H1 (cell line): Measurements from ENCODE around the gene HABP2. TPM values are rescaled to one million over a fixed set of nuclear protein-coding genes. Genes with fewer than 3 reads are reported as not detected.

Experiments used
- CTCF ChIA-PET: fragments of 300-600 bp; sonication (Branson Sonifier 250); formaldehyde crosslinking; loops from one replicate; lab custom pipeline; 2021; ENCODE audit not compliant: partially characterized antibody; lab: Charles Lee
- POLR2A ChIA-PET: fragments of 300-600 bp; sonication (Branson Sonifier 250); formaldehyde crosslinking; loops from one replicate; lab custom pipeline; 2021; ENCODE audit warnings: inconsistent platforms; ENCODE audit not compliant: partially characterized antibody; lab: Charles Lee
- DNase-seq, 2 experiments: peaks; one replicate each; pipeline versions ENCODE4 v3.0.0 to v3.0.0-alpha.2; 2010 to 2022; ENCODE audit warnings: low spot score in 2 of 2, low read depth in 1 of 2, mixed read lengths in 1 of 2
- FAIRE-seq: peaks from 2 replicates; lab custom pipeline; 2011; peaks lifted over from hg19 to GRCh38; lab: Jason Lieb, UNC
- H2AFZ ChIP-seq: 2 replicates; pipeline ENCODE4 v1.8.1; 2012; ENCODE audit warnings: low read length, inconsistent platforms
- H2AK5ac ChIP-seq: 2 replicates; pipeline ENCODE4 v1.6.1; 2013; ENCODE audit warnings: low read depth, low read length
- H2BK120ac ChIP-seq: replicated peaks from 2 replicates; pipeline ENCODE3; 2013; ENCODE audit warnings: low read depth, low read length, inconsistent platforms
- H2BK12ac ChIP-seq: 2 replicates; pipeline ENCODE4 v1.6.1; 2013; ENCODE audit warnings: low read depth, low read length
- H2BK15ac ChIP-seq: 2 replicates; pipeline ENCODE4 v1.6.1; 2013; ENCODE audit warnings: low read length
- H2BK20ac ChIP-seq: 2 replicates; pipeline ENCODE4 v1.6.1; 2013; ENCODE audit warnings: low read length
- H2BK5ac ChIP-seq: 2 replicates; pipeline ENCODE4 v1.6.1; 2013; ENCODE audit warnings: low read depth, low read length
- H3K14ac ChIP-seq: 2 replicates; pipeline ENCODE4 v1.6.1; 2013; ENCODE audit warnings: inconsistent platforms; ENCODE audit not compliant: insufficient read length
- H3K18ac ChIP-seq: 2 replicates; pipeline ENCODE4 v1.6.1; 2013; ENCODE audit warnings: low read length; ENCODE audit errors: extremely low read depth
- H3K23ac ChIP-seq: 2 replicates; pipeline ENCODE4 v1.6.1; 2013; ENCODE audit warnings: inconsistent platforms; ENCODE audit not compliant: insufficient read length
- H3K23me2 ChIP-seq: 2 replicates; pipeline ENCODE4 v1.6.1; 2013; ENCODE audit warnings: low read depth, low read length
- H3K27ac ChIP-seq: 2 replicates; pipeline ENCODE4 v1.6.1; 2011; ENCODE audit warnings: low read depth, low read length, inconsistent platforms
- H3K27me3 ChIP-seq, 4 experiments: replicated peaks in 1 of 4; 1 replicate in 1 of 4; 2 replicates in 3 of 4; pipeline versions ENCODE4 v1.6.1 to v1.8.1; 2011 to 2013; ENCODE audit warnings: low read length in 3 of 4, mild to moderate bottlenecking in 3 of 4, inconsistent platforms in 2 of 4, mixed read lengths in 2 of 4, moderate library complexity in 1 of 4; ENCODE audit not compliant: control insufficient read depth in 3 of 4, insufficient read depth in 3 of 4; ENCODE audit errors: extremely low read depth in 1 of 4
- H3K36me3 ChIP-seq, 4 experiments: 2 replicates each; pipeline versions ENCODE4 v1.6.1 to v1.8.1; 2011 to 2013; ENCODE audit warnings: mild to moderate bottlenecking in 4 of 4, low read length in 3 of 4, moderate library complexity in 2 of 4, control low read depth in 1 of 4, inconsistent platforms in 1 of 4; ENCODE audit not compliant: insufficient read depth in 4 of 4, control insufficient read depth in 2 of 4
- H3K4ac ChIP-seq: replicated peaks from 2 replicates; pipeline ENCODE3; 2013; ENCODE audit warnings: low read length, low read depth, mixed read lengths, inconsistent platforms; ENCODE audit not compliant: insufficient read length
- H3K4me1 ChIP-seq, 4 experiments: replicated peaks in 1 of 4; 1 replicate in 1 of 4; 2 replicates in 3 of 4; pipeline versions ENCODE4 v1.6.1 to v1.8.1; 2011 to 2013; ENCODE audit warnings: low read length in 3 of 4, inconsistent platforms in 2 of 4, mixed read lengths in 1 of 4; ENCODE audit not compliant: insufficient read depth in 4 of 4, control insufficient read depth in 3 of 4
- H3K4me2 ChIP-seq, 2 experiments: 2 replicates each; pipeline versions ENCODE4 v1.6.1 to v1.8.1; 2011 to 2013; ENCODE audit warnings: low read depth in 2 of 2, low read length in 2 of 2, control low read depth in 1 of 2, inconsistent platforms in 1 of 2, mild to moderate bottlenecking in 1 of 2; ENCODE audit not compliant: insufficient read depth in 1 of 2
- H3K4me3 ChIP-seq, 4 experiments: fragments of 200-600, 300-600 bp in 1 of 4; sonication (generic), shearing (Covaris generic), sonication (Bioruptor Twin) in 1 of 4; 2 replicates each; pipeline versions ENCODE4 v1.5.1 to v1.8.1; 2011 to 2016; ENCODE audit warnings: low read length in 4 of 4, low read depth in 3 of 4, control low read depth in 2 of 4, inconsistent platforms in 2 of 4, mild to moderate bottlenecking in 2 of 4, mixed read lengths in 1 of 4, moderate library complexity in 1 of 4; ENCODE audit not compliant: insufficient read depth in 2 of 4; ENCODE audit errors: extremely low read depth in 1 of 4
- H3K56ac ChIP-seq: replicated peaks from 2 replicates; pipeline ENCODE3; 2013; ENCODE audit warnings: low read depth, mild to moderate bottlenecking, mixed read lengths, low read length, inconsistent platforms; ENCODE audit not compliant: insufficient read length
- H3K79me1 ChIP-seq: 2 replicates; pipeline ENCODE4 v1.6.1; 2013; ENCODE audit warnings: low read depth, low read length, control low read depth
- H3K79me2 ChIP-seq, 2 experiments: 2 replicates each; pipeline versions ENCODE4 v1.6.1 to v1.8.1; 2012 to 2013; ENCODE audit warnings: low read length in 2 of 2, mild to moderate bottlenecking in 2 of 2, inconsistent platforms in 1 of 2; ENCODE audit not compliant: insufficient read depth in 2 of 2, control insufficient read depth in 1 of 2
- H3K9ac ChIP-seq, 4 experiments: replicated peaks in 1 of 4; 1 replicate in 1 of 4; 2 replicates in 3 of 4; pipeline versions ENCODE4 v1.6.1 to v1.8.1; 2011 to 2013; ENCODE audit warnings: low read depth in 3 of 4, low read length in 3 of 4, control low read depth in 2 of 4, mild to moderate bottlenecking in 2 of 4, moderate library complexity in 2 of 4, inconsistent platforms in 1 of 4; ENCODE audit errors: extremely low read depth in 1 of 4
- H3K9me3 ChIP-seq, 2 experiments: 2 replicates each; pipeline versions ENCODE4 v1.6.1 to v1.8.1; 2012 to 2013; ENCODE audit warnings: mild to moderate bottlenecking in 2 of 2, moderate library complexity in 2 of 2, control low read depth in 1 of 2, inconsistent platforms in 1 of 2, low read depth in 1 of 2, low read length in 1 of 2, mixed read lengths in 1 of 2; ENCODE audit not compliant: insufficient read depth in 2 of 2
- H4K20me1 ChIP-seq, 2 experiments: replicated peaks in 1 of 2; 2 replicates each; pipeline versions ENCODE3 to v1.8.1; 2011 to 2013; ENCODE audit warnings: inconsistent platforms in 2 of 2, low read length in 2 of 2, mild to moderate bottlenecking in 1 of 2; ENCODE audit not compliant: insufficient read depth in 2 of 2, control insufficient read depth in 1 of 2
- H4K5ac ChIP-seq: 2 replicates; pipeline ENCODE4 v1.6.1; 2013; ENCODE audit warnings: low read length, low read depth, mixed read lengths, inconsistent platforms; ENCODE audit not compliant: insufficient read length
- H4K8ac ChIP-seq: 2 replicates; pipeline ENCODE4 v1.8.0; 2013; ENCODE audit warnings: mild to moderate bottlenecking, moderate library complexity, low read length, inconsistent platforms; ENCODE audit not compliant: insufficient read depth; ENCODE audit errors: extremely low read depth
- H4K91ac ChIP-seq: replicated peaks from 2 replicates; pipeline ENCODE3; 2013; ENCODE audit warnings: low read length, mixed read lengths, inconsistent platforms; ENCODE audit not compliant: insufficient read length
- JUN ChIP-seq: IDR thresholded peaks from 2 replicates; pipeline ENCODE4 v1.6.1; 2011; ENCODE audit warnings: low read depth, mild to moderate bottlenecking, improper control_type of control experiment, low read length
- KDM1A ChIP-seq: fragments of 200-600, 300-600 bp; sonication (generic); IDR thresholded peaks from 2 replicates; pipeline ENCODE4 v1.7.1; 2016; ENCODE audit warnings: mild to moderate bottlenecking, low read length, borderline replicate concordance
- POLR2AphosphoS5 ChIP-seq: IDR thresholded peaks from 2 replicates; pipeline ENCODE4 v1.6.1; 2011; ENCODE audit warnings: low read depth, low read length
- POU5F1 ChIP-seq: IDR thresholded peaks from 2 replicates; pipeline ENCODE4 v1.6.1; 2011; ENCODE audit warnings: low read depth, mild to moderate bottlenecking, low read length, moderate library complexity
- RFX5 ChIP-seq: IDR thresholded peaks from 2 replicates; pipeline ENCODE4 v1.6.1; 2011; ENCODE audit warnings: low read depth, low read length, improper control_type of control experiment, borderline replicate concordance
- WGBS, 2 experiments: shearing (Covaris generic) in 1 of 2; methylation state at CpG; one replicate each; pipeline versions ENCODE4 v1.1.6 to v1.1.7; 2013 to 2015; ENCODE audit warnings: low lambda C conversion rate in 2 of 2, mixed read lengths in 2 of 2, inconsistent platforms in 1 of 2, low coverage in 1 of 2, missing lambda C conversion rate in 1 of 2; ENCODE audit not compliant: insufficient replicate concordance in 2 of 2, insufficient coverage in 1 of 2, insufficient read length in 1 of 2; ENCODE audit errors: extremely low coverage in 1 of 2, missing lambda C conversion rate in 1 of 2; 5-methylcytosine and 5-hydroxymethylcytosine counted together
- polyA plus RNA-seq, 7 experiments: library from polyadenylated mRNA; depleted of rRNA in 3 of 7; stranded (reverse) in 5 of 7; unstranded in 2 of 7; fragments of >200 nt in 5 of 7; fragments of 200-250 nt in 2 of 7; gene quantifications; 1 replicate in 5 of 7; 2 replicates in 1 of 7; 4 replicates in 1 of 7; pipeline versions ENCODE4 v1.2.1 to v1.2.3, GENCODE V29; 2011 to 2013; ENCODE audit warnings: missing spikeins in 2 of 7, mixed read lengths in 2 of 7
- total RNA-seq: library from RNA; stranded (reverse); fragmentation: NEBNext Ultra II Directional; extraction: Animal tissue kit (Norgen Biotek cat#: 25700); gene quantifications from 2 replicates; pipeline ENCODE4 v1.2.1, GENCODE V29; 2021
- TF ChIP-seq, protein P1 (sequence below): IDR thresholded peaks from 2 replicates; pipeline ENCODE4 v1.6.1; 2012; ENCODE audit warnings: low read length, inconsistent platforms

HABP2 gene
- total and polyA plus RNA-seq, 2 of the 8 experiments (the other 6 are each of a cell fraction or from before 2014, with no cell fraction given), result not detected

- Histone ChIP-seq H4K8ac (no peak overlapping the region), H3K4ac (no peak overlapping the region), H3K18ac (no peak overlapping the region), H2BK15ac (no peak overlapping the region), H3K4me2 (no peak overlapping the region), H3K9ac (no peak overlapping the region), H2AK5ac (no peak overlapping the region), H3K23me2 (no peaks in the 10 kb centered on the region), H3K23ac (no peak overlapping the region), H4K91ac (no peak overlapping the region), H3K36me3 (no peaks in the 10 kb centered on the region), H2BK20ac (no peak overlapping the region), H2BK5ac (no peak overlapping the region), H2BK12ac (no peak overlapping the region), H3K27me3 (peaks cover 0 to 8% (median 4%) of the 10 kb centered on the region in 4 experiments; a peak in 4 of 7 replicates), H3K56ac (no peak overlapping the region), H3K4me1 (no peaks in the 10 kb centered on the region), H4K5ac (no peak overlapping the region), H2BK120ac (no peak overlapping the region), H3K79me1 (no peaks in the 10 kb centered on the region), H3K14ac (no peak overlapping the region), H3K79me2 (no peaks in the 10 kb centered on the region), H3K27ac (no peak overlapping the region), H4K20me1 (peaks cover 0 to 3% of the 10 kb centered on the region in 2 experiments), H2AFZ (no peak overlapping the region), H3K9me3 (no peaks in the 10 kb centered on the region), H3K4me3 (no peak overlapping the region)
- FAIRE-seq (no peak), DNase-seq (no peak)
- 86% methylated on average over 1 of the region's 1 CpG; no CpG with 5 or more reads in 1 of the 2 experiments for WGBS, 2 experiments
- POLR2A ChIA-PET, result no interaction called here
- CTCF ChIA-PET, result interaction anchor here (0.9 to 3.2 kb wide), 6 partner anchors 14 to 104 kb away, joined by 3 to 14 read pairs (median 8); no protein-coding TSS in a partner anchor
- TF ChIP-seq KDM1A, result no peak
- no peak for TF ChIP-seq POLR2AphosphoS5
- no peak for TF ChIP-seq POU5F1
- no peak for TF ChIP-seq RFX5
- TF ChIP-seq, protein P1, sequence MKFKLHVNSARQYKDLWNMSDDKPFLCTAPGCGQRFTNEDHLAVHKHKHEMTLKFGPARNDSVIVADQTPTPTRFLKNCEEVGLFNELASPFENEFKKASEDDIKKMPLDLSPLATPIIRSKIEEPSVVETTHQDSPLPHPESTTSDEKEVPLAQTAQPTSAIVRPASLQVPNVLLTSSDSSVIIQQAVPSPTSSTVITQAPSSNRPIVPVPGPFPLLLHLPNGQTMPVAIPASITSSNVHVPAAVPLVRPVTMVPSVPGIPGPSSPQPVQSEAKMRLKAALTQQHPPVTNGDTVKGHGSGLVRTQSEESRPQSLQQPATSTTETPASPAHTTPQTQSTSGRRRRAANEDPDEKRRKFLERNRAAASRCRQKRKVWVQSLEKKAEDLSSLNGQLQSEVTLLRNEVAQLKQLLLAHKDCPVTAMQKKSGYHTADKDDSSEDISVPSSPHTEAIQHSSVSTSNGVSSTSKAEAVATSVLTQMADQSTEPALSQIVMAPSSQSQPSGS, result no peak
- no peak for TF ChIP-seq JUN
Observed at GRCh38 chr10:113544392-113544791, 8.5 kb upstream of the HABP2 start.
